MCF 10A (cell line): ENCODE measurements around the gene THAP9. TPM values are rescaled to one million over a fixed set of nuclear protein-coding genes. Genes with fewer than 3 reads are reported as not detected.

Experiments
- BruUV-seq: library from RNA; stranded (reverse); fragments of 400-500 nt; replicated peaks from 2 replicates; lab custom pipeline; 2021; lab: Mats Ljungman, UMichigan
- CTCF ChIA-PET: fragments of 300-600 bp; sonication (Branson Sonifier 250); formaldehyde crosslinking; extraction: SDS; loops from one replicate; lab custom pipeline; 2021; ENCODE audit warnings: antibody characterized with exemption, inconsistent platforms; lab: Yijun Ruan, JAX
- POLR2A ChIA-PET: fragments of 300-600, 350-650 bp; sonication (Branson Sonifier 250); formaldehyde crosslinking; extraction: SDS; loops from one replicate; lab custom pipeline; 2020; ENCODE audit warnings: antibody characterized with exemption, inconsistent platforms; lab: Yijun Ruan, JAX
- DNase-seq: peaks from one replicate; pipeline ENCODE4 v3.0.0-alpha.2; 2018; ENCODE audit not compliant: unreplicated experiment
- H3K27ac Mint-ChIP-seq: one replicate; pipeline ENCODE4 v1.8.0; 2022; ENCODE audit warnings: mild to moderate bottlenecking, low read depth, mixed read lengths; ENCODE audit not compliant: unreplicated experiment
- H3K27me3 Mint-ChIP-seq: one replicate; pipeline ENCODE4 v1.8.0; 2022; ENCODE audit warnings: mixed read lengths; ENCODE audit not compliant: insufficient read depth, unreplicated experiment
- H3K36me3 Mint-ChIP-seq: one replicate; pipeline ENCODE4 v1.8.0; 2022; ENCODE audit warnings: mild to moderate bottlenecking, moderate library complexity, mixed read lengths; ENCODE audit not compliant: insufficient read depth, unreplicated experiment
- H3K4me1 Mint-ChIP-seq: one replicate; pipeline ENCODE4 v1.8.0; 2022; ENCODE audit warnings: mixed read lengths; ENCODE audit not compliant: insufficient read depth, unreplicated experiment
- H3K4me3 Mint-ChIP-seq: one replicate; pipeline ENCODE4 v1.8.0; 2022; ENCODE audit warnings: mild to moderate bottlenecking, moderate library complexity, mixed read lengths; ENCODE audit not compliant: unreplicated experiment
- H3K9me3 Mint-ChIP-seq: one replicate; pipeline ENCODE4 v1.8.0; 2022; ENCODE audit warnings: mixed read lengths; ENCODE audit not compliant: unreplicated experiment
- intact Hi-C: fragments of 100-400 bp; cut with micrococcal nuclease; formaldehyde crosslinking; loops from 2 replicates; pipeline ENCODE4 v1.14.1; 2022
- total RNA-seq: library from RNA; stranded (reverse); gene quantifications from 2 replicates; pipeline ENCODE4 v1.2.3, GENCODE V29; 2022
- TF ChIP-seq, protein P1 (sequence below): fragments of 200-600 bp; IDR thresholded peaks from one replicate; pipeline ENCODE4 v1.8.0; 2022; ENCODE audit warnings: antibody characterized with exemption, mild to moderate bottlenecking; ENCODE audit not compliant: unreplicated experiment

Gene THAP9
- total RNA-seq, 1 experiment from 2014 or later, result 4.0 TPM

- Mint-ChIP-seq H3K27me3 (no peaks in the 10 kb centered on the region), H3K27ac (peak within 1 kb of the TSS; percentile 98), H3K4me1 (peaks cover 24% of the 10 kb centered on the region), H3K4me3 (peak within 1 kb of the TSS; percentile 86), H3K36me3 (peaks cover 65% of the 10 kb centered on the region), H3K9me3 (no peaks in the 10 kb centered on the region)
- ChIA-PET CTCF (interaction anchor here (0.7 kb wide), 1 partner anchor 9 kb away, joined by 3 read pairs; no protein-coding TSS in a partner anchor), POLR2A (interaction anchor here (1.1 to 11.1 kb wide), 10 partner anchors 7 to 518 kb away, joined by 3 to 327 read pairs (median 10); partner anchors contain the start of genes HNRNPDL, LIN54 and THAP9)
- intact Hi-C loops, result loop anchor here (1.0 kb wide), 1 partner anchor 9 kb away; the partner anchor contains the start of gene THAP9
- BruUV-seq, result TSS peak; percentile 85
- DNase-seq, result peak; percentile 95
- TF ChIP-seq, protein P1, sequence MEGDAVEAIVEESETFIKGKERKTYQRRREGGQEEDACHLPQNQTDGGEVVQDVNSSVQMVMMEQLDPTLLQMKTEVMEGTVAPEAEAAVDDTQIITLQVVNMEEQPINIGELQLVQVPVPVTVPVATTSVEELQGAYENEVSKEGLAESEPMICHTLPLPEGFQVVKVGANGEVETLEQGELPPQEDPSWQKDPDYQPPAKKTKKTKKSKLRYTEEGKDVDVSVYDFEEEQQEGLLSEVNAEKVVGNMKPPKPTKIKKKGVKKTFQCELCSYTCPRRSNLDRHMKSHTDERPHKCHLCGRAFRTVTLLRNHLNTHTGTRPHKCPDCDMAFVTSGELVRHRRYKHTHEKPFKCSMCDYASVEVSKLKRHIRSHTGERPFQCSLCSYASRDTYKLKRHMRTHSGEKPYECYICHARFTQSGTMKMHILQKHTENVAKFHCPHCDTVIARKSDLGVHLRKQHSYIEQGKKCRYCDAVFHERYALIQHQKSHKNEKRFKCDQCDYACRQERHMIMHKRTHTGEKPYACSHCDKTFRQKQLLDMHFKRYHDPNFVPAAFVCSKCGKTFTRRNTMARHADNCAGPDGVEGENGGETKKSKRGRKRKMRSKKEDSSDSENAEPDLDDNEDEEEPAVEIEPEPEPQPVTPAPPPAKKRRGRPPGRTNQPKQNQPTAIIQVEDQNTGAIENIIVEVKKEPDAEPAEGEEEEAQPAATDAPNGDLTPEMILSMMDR, result no peak
These were observed 9.4 kb upstream of the THAP9 start, which contains the start of gene SEC31A for GRCh38 chr4:82890901-82891706. TSS of gene SEC31A (minus strand) at chr4:82891153. CDS start at chr4:82881936, 9,217 bp downstream.

GRCh38 chr4:82891707-82892466, 8.6 kb upstream of the THAP9 start:
- POLR2A ChIA-PET, result interaction anchor here (0.6 to 11.1 kb wide), 11 partner anchors 6 to 511 kb away, joined by 3 to 327 read pairs (median 5); partner anchors contain the start of genes COPS4, LIN54 and THAP9
- DNase-seq, result no peak
- CTCF ChIA-PET, result interaction anchor here (0.5 to 0.7 kb wide), 2 partner anchors 8 to 49 kb away, joined by 3 read pairs; no protein-coding TSS in a partner anchor
- H3K9me3 Mint-ChIP-seq, result no peaks in the 10 kb centered on the region
- intact Hi-C loops, result loop anchor here (1.0 kb wide), 1 partner anchor 8 kb away; the partner anchor contains the start of gene THAP9
- H3K27ac Mint-ChIP-seq, result peak overlapping the region; percentile 98
- H3K36me3 Mint-ChIP-seq, result peaks cover 68% of the 10 kb centered on the region
- BruUV-seq, result no TSS peak
- no peaks in the 10 kb centered on the region for H3K27me3 Mint-ChIP-seq
- H3K4me3 Mint-ChIP-seq, result peak overlapping the region; percentile 86
- TF ChIP-seq, protein P1, result no peak
- H3K4me1 Mint-ChIP-seq, result peaks cover 19% of the 10 kb centered on the region

DNA sequence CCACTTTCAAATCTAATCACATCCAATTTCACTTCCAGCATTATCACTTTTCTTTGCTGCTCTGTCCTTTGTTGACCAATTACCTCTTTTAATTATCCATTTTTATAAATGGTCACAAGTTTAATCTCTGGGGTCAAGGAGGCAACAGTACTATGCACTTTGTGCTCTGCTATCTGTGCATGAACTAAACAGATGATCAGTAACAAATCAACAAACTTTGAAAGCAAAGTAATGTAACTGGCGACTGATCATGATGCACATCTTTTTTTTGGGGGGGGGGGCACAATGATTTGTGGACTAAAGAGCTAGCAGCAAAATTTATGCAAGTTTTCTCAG, 8.1 kb upstream of the THAP9 start:
- intact Hi-C loops, result no loop called here
- peaks cover 22% of the 10 kb centered on the region for H3K4me1 Mint-ChIP-seq
- ChIA-PET CTCF (interaction anchor here (0.5 to 1.0 kb wide), 5 partner anchors 15 to 513 kb away, joined by 3 to 4 read pairs (median 3); no protein-coding TSS in a partner anchor), POLR2A (interaction anchor here (0.6 to 11.1 kb wide), 11 partner anchors 6 to 512 kb away, joined by 3 to 327 read pairs (median 5); partner anchors contain the start of genes COPS4, LIN54 and THAP9)
- H3K9me3 Mint-ChIP-seq, result no peaks in the 10 kb centered on the region
- no TSS peak for BruUV-seq
- peak overlapping the region; percentile 86 for H3K4me3 Mint-ChIP-seq
- peaks cover 68% of the 10 kb centered on the region for H3K36me3 Mint-ChIP-seq
- DNase-seq, result no peak
- TF ChIP-seq, protein P1, result no peak
- H3K27me3 Mint-ChIP-seq, result no peaks in the 10 kb centered on the region
- peak overlapping the region; percentile 98 for H3K27ac Mint-ChIP-seq
